ENCODE results near the gene LRRC47. TPM values are rescaled to one million over a fixed set of nuclear protein-coding genes. Genes with fewer than 3 reads are reported as not detected.

Gene LRRC47
- total and polyA plus RNA-seq, 8 donors, result 12.0 to 212 (median 27.1) TPM

DNA sequence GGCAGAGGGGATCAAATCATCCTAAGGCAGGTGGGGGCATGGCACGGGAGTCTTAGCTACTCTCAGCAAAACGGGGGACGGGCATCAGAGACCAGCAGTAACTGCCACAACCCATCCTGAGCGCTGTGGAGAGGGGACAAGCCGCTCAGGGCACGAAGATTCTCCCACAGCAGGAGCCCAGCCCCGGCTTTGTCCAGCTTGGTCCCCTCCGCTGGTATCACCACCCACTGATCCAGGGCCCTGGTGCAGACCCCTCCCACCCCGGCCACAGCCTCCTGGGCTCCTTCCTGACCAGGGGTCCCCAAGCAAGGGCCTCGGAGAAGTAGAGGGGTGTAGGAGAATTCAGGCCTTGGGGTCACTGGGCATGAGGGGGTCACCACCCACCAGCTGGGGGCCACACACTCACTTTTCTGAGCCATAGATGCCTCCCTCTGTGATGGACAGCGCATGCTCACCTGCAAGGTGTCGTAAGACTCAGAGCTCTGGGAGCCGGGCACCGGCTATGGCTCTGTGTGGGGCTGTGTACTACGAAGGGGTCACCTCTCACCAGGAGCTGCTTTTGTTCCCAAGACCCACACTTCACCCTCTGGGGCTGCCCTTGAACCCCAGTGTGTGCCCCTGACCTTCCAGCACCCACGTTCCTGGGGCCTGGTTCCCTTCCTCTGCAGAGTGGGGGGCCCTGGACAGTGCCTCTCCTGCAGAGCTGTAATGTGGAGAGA, 26.1 kb downstream of the LRRC47 start:
- Histone ChIP-seq H3K27ac (no peak overlapping the region), H3K27me3 (peaks cover 0 to 30% (median 0%) of the 10 kb centered on the region in 3 donors), H3K4me1 (peaks cover 17 to 43% (median 42%) of the 10 kb centered on the region in 4 donors), H3K36me3 (no peaks in the 10 kb centered on the region), H3K4me3 (no peak overlapping the region), H3K9me3 (no peaks in the 10 kb centered on the region)
- intact Hi-C loops (cut with DNase I; ENCODE audit: low total_unique reads), result no loop called here
- DNase-seq, result no peak
- 87 to 93% (median 90%) methylated on average over 12 to 16 of the region's 16 CpGs for WGBS, 5 donors
- TF ChIP-seq POLR2A (IDR thresholded peaks at IDR 0.05), result no peak
- no peak for TF ChIP-seq POLR2AphosphoS5 (IDR thresholded peaks at IDR 0.05)
- no peak for TF ChIP-seq EP300 (IDR thresholded peaks at IDR 0.05)
- TF ChIP-seq, protein P1, sequence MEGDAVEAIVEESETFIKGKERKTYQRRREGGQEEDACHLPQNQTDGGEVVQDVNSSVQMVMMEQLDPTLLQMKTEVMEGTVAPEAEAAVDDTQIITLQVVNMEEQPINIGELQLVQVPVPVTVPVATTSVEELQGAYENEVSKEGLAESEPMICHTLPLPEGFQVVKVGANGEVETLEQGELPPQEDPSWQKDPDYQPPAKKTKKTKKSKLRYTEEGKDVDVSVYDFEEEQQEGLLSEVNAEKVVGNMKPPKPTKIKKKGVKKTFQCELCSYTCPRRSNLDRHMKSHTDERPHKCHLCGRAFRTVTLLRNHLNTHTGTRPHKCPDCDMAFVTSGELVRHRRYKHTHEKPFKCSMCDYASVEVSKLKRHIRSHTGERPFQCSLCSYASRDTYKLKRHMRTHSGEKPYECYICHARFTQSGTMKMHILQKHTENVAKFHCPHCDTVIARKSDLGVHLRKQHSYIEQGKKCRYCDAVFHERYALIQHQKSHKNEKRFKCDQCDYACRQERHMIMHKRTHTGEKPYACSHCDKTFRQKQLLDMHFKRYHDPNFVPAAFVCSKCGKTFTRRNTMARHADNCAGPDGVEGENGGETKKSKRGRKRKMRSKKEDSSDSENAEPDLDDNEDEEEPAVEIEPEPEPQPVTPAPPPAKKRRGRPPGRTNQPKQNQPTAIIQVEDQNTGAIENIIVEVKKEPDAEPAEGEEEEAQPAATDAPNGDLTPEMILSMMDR (IDR thresholded peaks at IDR 0.05), result no peak

- Histone ChIP-seq H3K4me1 (peaks cover 14 to 30% (median 29%) of the 10 kb centered on the region in 4 donors), H3K4me3 (no peak overlapping the region), H3K36me3 (no peaks in the 10 kb centered on the region), H3K9me3 (no peaks in the 10 kb centered on the region), H3K27ac (no peak overlapping the region), H3K27me3 (peaks cover 0 to 31% (median 0%) of the 10 kb centered on the region in 3 donors)
- WGBS, 5 donors, result 85 to 91% (median 89%) methylated on average over 15 to 22 of the region's 22 CpGs
- DNase-seq, result no peak
- intact Hi-C loops (cut with DNase I; ENCODE audit: low total_unique reads), result no loop called here
- TF ChIP-seq POLR2AphosphoS5 (IDR thresholded peaks at IDR 0.05) (no peak), EP300 (IDR thresholded peaks at IDR 0.05) (no peak), POLR2A (IDR thresholded peaks at IDR 0.05) (no peak)
- TF ChIP-seq, protein P1 (IDR thresholded peaks at IDR 0.05), result no peak
Observed at GRCh38 chr1:3768811-3769390, 27.4 kb downstream of the LRRC47 start.

- H3K27ac ChIP-seq, result no peak overlapping the region
- DNase-seq, result no peak
- no peaks in the 10 kb centered on the region for H3K9me3 ChIP-seq
- peaks cover 8 to 16% (median 15%) of the 10 kb centered on the region in 4 donors for H3K4me1 ChIP-seq
- no peak for TF ChIP-seq POLR2AphosphoS5 (IDR thresholded peaks at IDR 0.05)
- no peaks in the 10 kb centered on the region for H3K36me3 ChIP-seq
- WGBS, 5 donors, result 86 to 92% (median 88%) methylated on average over 14 to 17 of the region's 17 CpGs
- H3K27me3 ChIP-seq, result peaks cover 0 to 40% (median 0%) of the 10 kb centered on the region in 3 donors
- no peak overlapping the region for H3K4me3 ChIP-seq
- intact Hi-C loops (cut with DNase I; ENCODE audit: low total_unique reads), result no loop called here
Observed at GRCh38 chr1:3767328-3767925, 28.9 kb downstream of the LRRC47 start.

DNA sequence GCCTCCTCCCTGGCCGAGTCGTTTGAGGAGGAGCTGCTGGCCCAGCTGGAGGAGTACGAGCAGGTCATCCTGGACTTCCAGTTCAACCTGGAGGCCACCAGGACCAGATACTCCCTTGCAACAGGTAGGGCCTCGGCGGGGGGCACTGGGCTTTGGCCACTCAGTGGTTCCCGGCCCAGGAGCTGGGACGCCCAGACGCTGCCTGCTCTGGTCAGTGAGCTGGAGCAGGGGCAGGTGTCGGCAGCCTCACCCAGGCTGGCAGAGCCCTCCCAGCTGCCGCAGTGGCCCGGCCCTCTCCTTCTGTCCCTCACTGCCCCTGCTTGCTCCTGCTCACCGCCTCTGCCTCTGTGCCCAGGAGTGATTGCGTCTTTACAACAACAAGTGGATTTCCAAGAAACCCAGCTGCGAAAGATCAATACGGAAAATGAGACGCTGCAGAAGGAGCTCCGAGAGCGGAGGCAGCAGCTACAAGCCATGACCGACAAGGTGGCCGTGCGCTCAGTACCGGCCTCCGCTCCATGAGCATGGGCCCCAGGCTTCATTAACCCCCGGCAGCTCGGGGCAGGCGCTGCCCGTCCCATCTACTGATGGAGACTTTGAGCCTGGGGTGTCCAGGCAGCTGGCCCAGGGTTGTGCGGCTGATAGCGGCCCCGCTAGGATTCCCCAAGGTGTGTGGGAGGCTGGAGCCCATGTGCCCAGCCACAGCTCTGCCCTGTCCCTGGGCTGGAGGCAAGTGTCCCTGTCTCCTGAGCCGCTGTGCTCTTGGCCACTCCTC, 32.8 kb downstream of the LRRC47 start:
- Histone ChIP-seq H3K4me1 (no peaks in the 10 kb centered on the region), H3K36me3 (no peaks in the 10 kb centered on the region), H3K9me3 (peaks cover 0 to 7% (median 0%) of the 10 kb centered on the region in 4 donors), H3K27ac (no peak overlapping the region), H3K27me3 (peaks cover 0 to 54% (median 6%) of the 10 kb centered on the region in 3 donors), H3K4me3 (no peak overlapping the region)
- WGBS, 5 donors, result 69 to 74% (median 73%) methylated on average over 22 to 31 of the region's 31 CpGs
- intact Hi-C loops (cut with DNase I; ENCODE audit: low total_unique reads), result no loop called here
- TF ChIP-seq, protein P1 (IDR thresholded peaks at IDR 0.05), result no peak
- DNase-seq, result no peak

Measured in stomach (tissue), 9 donors.